ENCODE results near the gene DDX41.

DNA sequence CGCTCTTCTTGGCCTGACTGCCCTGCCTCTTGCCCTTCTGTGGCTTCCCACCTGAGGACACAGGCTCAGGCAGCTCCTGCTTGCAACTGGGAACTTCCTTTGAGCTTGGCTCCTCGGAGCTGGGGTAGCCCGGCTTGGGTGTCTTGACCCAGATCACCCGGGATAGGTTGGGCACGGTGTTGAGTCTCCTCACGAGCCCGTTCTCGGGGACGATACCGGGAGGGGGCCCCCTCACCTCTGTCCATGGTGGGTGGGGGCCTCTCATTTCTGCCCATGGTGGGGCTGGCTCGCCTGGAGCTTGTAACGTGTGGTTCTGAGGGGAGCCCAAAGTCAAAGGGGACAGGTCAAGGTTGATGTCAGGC, 7.8 kb upstream of the DDX41 start:
- TF ChIP-seq CTCF (conservative IDR thresholded peaks at IDR 0.05) (no peak), ZFX (IDR thresholded peaks at IDR 0.05) (no peak)
